Measurements from ENCODE around the gene GLT8D2.

The GLT8D2 gene, protein sequence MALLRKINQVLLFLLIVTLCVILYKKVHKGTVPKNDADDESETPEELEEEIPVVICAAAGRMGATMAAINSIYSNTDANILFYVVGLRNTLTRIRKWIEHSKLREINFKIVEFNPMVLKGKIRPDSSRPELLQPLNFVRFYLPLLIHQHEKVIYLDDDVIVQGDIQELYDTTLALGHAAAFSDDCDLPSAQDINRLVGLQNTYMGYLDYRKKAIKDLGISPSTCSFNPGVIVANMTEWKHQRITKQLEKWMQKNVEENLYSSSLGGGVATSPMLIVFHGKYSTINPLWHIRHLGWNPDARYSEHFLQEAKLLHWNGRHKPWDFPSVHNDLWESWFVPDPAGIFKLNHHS

DNA sequence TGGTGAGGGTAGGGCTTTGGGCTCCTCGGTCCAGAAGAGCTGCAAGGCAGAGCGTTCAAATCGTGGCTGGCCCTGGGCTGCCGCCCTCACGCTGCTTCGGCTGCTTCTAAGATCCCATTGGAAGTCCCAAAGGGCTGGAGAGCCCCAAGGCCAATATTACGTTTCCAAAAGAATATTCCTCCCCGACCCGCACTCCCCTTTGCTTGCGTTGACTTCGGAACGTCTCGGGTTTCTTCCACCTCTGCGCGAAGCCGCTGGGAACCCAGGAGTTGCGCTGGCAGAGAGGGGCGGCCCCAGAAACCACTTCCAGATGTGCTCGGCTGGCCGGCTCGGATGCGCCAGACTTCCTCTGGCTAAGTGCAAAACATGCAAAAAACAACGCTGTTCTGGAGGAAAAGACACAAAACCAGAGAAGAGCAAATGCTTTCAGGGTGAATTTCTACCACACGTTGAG is at the start of gene GLT8D2:
TSS of gene GLT8D2 (minus strand) at position 285 of the 454 bp plus-strand sequence. CDS start 30,539 bp downstream, outside the sequence.
- no peak for DNase-seq (ENCODE audit: low read depth in 2 of 2)

DNA sequence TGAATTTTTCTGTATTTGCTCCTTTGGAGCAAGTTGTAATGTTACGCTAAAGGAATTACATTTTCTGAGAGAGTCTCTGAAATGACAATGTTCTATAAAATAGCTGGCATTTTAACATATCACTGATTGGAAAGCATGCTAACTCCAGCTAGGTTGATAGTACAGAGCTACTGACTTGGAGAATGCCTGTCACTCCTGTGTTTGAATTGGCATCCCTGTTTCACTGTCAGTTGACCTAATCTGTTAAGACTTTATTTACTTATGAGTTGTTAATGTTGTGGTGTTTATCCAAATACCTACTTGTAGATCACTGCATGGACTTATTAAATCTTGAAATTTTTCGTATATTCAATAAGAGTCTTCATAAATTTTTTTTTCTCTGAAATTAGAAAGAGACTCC is 48.0 kb upstream of the GLT8D2 start:
- DNase-seq (ENCODE audit: low read depth in 2 of 2): no peak

DNA sequence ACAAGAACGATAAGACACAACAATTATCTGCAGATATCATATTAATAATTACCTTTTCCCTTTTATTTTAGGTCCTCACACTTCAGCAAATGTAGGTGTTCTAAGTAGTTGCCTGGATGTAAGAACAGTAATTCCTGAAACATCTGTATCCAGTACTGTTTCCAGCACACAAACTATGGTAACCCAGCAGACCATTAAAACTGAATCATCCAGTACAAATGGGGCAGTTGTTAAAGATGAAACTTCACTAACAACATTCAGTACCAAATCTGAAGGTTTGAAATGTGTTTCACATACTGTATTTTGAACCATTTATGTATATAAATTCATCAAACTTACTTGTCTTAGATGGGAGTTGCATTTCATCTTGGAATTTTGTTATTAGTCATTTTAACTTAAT is 45.3 kb upstream of the GLT8D2 start:
- DNase-seq (ENCODE audit: low read depth in 2 of 2): no peak

DNA sequence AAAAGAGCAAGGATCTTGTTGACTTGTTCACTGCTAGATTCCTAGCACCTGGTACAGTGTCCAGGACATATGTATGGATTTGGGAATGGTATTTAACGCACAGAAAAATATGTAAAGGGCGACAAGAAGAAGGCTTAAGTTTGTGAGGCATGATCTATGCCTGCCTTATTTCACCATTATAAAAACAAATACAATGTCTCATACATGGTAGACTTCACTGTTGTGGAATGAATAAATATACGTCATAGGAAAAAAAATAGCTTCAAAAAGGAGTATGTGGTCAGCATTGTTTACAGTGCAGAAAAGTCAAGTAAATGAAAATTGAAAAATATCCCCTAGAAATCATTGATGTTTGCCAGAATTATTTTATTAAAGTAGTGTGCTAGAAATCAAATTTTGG is 44.3 kb upstream of the GLT8D2 start:
- no peak for DNase-seq (ENCODE audit: low read depth in 2 of 2)

DNA sequence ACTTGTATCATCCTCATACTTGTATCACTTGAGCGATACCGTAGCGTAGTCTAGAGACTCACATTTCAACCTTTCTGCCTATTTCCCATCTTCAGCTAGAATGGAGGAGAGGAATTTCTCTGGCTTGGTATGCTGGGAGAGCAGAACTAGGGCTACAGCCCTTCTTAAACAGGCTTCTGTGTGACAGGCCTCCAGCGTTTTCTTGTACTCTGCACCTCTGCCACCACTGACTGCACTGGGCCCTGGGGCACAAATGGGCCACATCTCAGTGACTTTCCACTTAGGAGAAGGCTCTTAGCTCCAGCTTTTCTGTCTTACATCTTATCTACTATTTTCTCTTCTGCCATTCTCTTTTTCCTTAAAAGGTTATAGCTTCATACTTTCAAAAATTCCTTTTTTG is 41.1 kb upstream of the GLT8D2 start:
- DNase-seq (ENCODE audit: low read depth in 2 of 2): no peak

DNA sequence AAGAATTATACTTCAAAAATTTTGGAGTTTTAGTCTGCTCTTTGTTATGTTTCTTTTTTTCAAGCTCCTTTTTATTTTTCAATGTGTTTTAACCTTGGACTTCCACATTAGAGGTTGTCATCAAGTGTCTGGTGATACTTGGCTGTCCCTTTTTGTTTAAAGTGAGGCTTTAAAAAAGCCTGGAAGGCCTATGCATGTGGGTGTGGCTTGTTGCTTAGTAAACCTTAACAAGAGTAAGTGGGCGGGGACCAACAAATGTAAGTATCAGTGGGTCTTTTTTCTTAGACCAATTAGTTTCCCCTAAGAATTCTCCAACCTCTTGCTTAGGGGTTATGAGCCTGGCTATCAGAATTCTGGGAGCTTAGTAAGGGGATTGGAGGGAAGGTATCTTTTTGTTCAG is 40.7 kb upstream of the GLT8D2 start:
- no peak for DNase-seq (ENCODE audit: low read depth in 2 of 2)

DNA sequence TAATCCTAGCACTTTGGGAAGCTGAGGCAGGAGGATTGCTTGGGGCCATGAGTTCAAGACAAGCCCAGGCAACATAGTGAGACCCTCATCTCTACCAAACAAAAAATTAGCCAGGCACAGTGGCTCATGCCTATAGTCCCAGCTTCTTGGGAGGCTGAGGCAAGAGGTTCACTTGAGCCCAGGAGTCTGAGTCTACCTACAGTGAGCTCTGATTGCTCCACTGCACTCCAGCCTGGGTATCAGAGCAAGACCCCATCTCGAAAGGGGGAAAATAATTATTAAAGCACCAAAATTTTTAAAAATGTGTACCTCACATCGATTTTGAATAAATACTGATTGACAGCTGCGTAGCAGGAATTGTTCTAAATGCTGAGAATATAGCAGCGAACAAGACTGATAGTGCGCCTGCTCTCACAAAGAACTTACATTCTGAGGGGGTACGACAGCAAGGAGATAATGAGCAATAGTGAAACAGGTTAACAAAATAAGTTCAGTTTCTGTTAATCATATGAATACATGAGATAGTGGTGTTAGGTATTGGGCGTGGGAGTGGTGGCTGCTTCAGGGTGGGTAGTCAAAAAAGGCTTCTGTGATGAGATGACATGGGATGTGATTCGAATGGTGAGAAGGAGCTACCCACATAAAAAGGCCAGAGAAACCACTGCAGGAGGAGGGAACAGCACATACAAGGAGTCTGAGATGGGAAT is 33.9 kb upstream of the GLT8D2 start:
- no peak for DNase-seq (ENCODE audit: low read depth in 2 of 2)

DNA sequence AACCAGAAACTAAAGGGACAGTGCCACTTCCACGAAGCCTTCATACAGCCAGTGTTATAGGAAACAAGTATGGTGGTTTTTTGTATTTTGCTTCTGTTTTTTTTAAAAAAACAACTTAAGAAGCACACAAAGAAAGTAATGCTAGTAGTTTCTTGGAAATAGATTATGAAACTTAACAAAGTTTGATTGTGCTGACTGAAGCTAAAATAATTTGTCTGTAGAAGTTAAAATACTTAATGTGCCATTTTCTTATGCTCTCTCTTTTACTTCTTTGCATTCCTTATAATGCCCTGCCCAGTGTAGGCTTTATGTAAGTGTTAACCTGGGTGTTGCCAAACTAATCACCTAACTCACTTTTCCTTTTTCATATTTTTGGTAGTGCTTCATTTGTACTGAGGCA is 30.8 kb upstream of the GLT8D2 start:
- DNase-seq (ENCODE audit: low read depth in 2 of 2): no peak

DNA sequence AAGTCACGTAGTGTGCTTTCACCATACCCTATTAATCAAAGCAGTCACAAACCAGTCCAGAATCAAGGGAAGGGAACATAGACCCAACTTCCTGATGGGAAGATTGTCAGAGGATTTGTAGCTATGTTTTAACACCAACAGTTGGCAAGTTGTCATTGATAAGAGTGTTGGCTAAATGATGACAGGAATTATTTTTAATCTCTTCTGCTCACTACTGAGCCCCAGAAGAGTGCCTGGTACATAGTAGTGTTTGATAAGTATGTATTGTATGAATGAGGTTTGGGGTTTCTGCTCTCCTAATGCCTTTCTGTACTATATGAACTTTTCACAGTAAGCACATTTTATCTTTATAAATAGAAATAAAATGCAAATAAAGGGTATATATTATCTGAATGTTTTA is 29.0 kb upstream of the GLT8D2 start:
- DNase-seq (ENCODE audit: low read depth in 2 of 2): no peak

DNA sequence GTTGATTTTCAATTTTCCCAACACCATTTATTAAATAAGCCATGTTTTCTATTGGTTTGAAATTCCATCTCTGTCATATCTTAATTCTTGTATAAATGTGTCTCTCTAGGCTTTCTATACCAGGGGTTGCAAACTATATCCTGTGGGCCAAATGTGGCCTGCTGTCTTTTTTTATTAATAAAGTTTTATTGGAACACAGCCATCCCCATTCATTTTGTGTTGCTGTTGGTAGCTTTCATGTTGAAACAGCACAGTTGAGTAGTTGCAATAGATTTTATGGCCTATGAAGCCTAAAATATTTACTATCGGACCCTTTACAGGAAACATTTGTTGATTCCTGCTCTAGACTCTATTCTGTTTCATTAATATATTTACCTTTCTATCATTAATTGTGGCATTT is 23.7 kb upstream of the GLT8D2 start:
- no peak for DNase-seq (ENCODE audit: low read depth in 2 of 2)

DNA sequence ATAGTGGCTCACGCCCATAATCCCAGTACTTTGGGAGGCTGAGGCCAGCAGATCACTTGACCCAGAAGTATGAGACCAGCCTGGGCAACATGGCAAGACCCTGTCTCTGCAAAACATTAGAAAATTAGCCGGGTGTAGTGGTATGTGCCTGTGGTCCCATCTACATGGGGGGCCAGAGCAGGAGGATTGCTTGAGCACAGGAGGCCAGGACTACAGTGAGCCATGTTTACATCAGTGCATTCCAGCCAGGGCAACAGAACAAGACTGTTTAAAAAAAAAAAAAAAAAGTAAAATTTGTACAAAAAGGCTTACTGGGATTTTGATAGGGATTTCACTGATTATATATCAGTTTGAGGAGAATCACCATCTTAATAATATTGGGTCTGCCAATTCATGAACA is 22.1 kb upstream of the GLT8D2 start:
- DNase-seq (ENCODE audit: low read depth in 2 of 2): no peak

DNA sequence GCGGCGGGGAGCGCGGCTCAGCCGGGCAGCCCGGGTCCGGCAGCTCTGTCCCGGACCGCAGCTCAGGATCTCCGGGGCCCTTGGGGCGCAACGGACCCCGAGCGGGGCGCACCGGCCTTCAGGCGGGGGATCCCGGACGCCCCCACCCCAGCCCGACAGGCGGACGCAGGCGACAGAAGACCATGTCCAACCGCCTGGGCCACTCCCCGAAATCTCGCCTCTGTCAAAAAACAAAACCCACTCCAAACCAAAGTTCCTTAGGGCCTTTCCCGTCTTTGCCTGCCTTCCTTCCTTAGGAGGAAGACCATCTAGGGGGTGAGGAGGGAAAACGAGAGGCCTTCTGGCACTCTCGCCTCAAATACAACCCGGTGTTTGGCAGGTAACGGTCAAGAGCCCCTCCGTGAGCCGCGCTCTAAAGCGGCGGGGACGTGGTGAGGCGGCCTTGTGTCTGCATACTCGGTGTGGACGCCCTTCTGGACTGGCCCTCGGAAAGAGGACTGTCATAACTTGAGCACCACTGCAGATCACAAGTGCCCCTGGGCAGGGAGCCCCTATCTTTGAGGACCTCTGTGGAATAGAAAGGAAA is 14.9 kb upstream of the GLT8D2 start:
- DNase-seq (ENCODE audit: low read depth in 2 of 2): no peak

DNA sequence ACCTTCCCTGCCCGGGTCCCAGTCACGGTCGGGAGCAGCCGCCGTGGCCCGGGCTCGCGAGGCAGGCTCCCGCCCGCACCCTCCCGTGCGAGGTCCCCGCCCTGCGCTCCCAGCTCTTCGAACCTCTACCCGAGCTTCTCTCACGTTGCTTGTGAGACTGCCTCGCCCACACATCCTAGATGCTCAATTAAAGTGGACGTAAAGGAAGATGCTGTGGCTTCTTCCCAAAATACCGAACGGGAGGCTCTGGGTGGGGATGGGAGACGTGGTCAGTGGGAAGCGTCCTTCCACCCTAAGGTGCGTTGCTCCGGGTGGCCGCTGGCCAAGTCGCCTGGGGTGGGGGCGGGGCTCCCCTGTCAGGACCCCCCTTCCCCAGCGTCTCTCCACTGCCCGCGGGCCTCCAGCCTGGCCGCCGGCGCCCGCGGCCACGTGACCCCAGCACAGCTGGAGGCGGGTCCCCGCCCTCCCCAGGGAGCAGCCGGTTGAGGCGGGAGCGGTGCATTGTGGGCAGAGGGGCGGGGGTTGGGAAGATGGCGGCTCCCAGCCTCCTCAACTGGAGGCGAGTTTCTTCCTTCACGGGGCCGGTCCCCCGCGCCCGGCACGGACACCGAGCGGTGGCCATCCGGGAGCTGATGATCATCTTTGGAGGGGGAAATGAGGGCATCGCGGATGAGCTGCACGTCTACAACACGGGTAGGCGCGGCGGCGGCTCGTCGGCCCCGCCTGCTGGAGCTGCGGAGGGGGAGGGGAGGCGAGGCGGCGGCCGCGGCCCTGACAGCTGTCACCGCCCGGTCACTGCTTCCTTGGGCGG is 14.2 kb upstream of the GLT8D2 start, which contains the start of gene HCFC2:
TSS of gene HCFC2 (plus strand) at position 501 of the 811 bp plus-strand sequence. CDS start at position 531, 30 bp downstream.
- DNase-seq (ENCODE audit: low read depth in 2 of 2): peak; percentile 84 to 85

DNA sequence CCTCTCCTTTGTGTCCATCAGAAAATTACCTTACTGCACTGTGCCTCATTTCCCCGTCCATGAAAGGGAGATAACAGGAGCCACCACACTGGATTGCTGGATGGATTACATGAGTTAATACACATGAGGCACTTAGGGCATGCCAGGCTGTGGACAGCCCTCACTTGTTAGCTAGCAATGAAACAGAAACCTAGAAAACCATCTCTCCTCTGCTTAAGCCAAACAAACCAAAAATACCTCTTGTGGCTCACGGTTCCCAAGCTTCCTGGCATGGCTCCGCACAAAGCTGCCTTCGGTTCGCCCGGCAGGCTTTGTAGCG is 13.7 kb upstream of the GLT8D2 start:
- DNase-seq (ENCODE audit: low read depth in 2 of 2): no peak

DNA sequence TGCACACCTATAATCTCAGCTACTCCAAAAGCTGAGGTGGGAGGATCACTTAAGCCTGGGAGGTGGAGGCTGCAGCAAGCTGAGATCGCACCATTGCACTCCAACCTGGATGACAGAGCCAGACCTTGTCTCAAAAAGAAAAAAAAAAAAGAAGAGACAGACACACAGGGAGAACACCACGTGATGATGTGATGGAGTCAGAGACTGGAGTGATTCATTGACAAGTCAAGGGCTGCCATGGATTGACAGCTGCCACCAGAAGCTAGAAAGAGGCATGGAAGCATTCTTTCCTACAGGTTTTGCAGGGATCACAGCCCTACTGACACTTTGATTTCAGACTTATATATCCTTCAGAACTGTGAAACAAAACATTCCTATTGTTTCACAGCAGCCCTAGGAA is 10.8 kb upstream of the GLT8D2 start:
- no peak for DNase-seq (ENCODE audit: low read depth in 2 of 2)

DNA sequence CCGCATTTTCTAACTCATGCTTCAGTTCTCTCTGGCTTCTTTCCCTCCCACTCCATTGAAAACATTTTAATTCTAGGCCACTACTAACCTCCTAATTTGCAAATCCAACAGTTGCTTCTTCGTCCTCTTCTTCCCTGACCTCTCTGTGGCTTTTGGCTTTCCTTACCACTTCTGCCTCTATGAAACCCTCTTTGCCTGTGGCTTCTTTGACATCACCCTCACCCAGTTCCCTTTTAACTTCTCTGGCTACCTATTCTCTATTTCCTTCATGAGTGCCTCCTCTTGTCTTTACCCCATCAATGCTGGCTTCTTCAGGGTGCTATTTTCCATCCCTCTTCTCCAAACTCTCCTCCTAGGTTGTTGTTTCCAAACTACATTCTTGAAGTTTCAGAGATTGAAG is 10.0 kb upstream of the GLT8D2 start:
- no peak for DNase-seq (ENCODE audit: low read depth in 2 of 2)

DNA sequence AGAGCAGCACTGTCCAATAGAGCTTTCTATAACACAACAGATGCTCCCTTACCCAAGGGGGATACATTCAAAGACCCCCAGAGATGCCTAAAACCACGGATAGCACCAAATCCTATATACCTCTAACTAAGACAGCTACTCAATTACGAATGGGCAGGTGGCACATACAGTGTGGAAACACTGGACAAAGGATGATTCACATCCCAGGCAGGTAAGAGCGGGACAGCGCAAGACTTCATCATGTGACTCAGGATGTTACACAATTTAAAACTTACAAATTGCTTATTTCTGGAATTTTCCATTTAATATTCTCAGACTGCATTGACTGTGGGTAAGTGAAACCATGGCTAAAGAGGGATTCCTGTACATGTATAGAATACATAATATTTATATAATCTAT is 8.8 kb upstream of the GLT8D2 start:
- no peak for DNase-seq (ENCODE audit: low read depth in 2 of 2)

DNA sequence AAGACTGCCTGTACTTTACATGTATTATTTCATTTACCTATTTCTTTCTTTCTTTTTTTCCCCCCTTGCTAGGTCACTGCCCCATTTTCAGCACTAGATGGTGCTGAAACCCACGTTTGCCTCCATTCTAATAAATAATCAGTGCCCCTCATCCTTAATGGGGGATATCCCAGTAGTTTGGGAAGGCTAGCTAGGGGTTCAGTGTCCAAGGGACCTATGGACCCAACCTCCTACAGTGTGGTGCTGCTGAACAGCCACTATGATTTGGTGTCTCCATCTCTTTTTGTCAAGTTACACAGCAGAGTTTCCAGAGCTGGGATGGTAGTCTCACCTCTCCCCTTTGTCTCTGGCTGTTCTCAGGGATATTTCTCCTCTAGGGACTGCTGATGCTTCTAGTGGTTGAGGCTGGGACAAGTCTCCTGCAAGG is 7.8 kb upstream of the GLT8D2 start:
- DNase-seq (ENCODE audit: low read depth in 2 of 2): no peak

DNA sequence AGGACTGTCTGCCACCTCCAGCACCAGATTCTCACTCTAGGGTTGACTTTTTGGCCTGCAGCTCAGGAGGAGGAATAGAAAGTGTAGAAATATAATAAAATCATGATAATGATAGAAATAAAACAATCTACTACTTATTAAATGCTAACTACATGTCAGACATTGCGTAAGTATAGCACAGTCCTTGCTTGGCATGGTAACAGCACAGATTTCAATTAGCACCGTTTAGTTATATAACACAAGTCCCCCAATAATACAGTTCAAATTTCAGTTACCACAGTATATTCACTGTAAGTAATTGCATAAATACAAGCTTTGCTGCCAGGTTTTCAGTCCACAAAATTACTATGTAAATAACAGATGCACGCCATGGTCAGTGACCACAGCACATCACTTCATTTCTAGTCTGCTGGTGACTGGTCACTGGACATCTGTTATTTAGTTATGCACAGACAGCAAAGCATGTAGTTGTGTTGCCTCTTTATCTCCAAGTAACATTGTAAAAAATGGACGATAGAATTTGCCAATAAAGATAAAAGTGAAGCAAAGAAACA is 6.5 kb upstream of the GLT8D2 start:
- DNase-seq (ENCODE audit: low read depth in 2 of 2): no peak

DNA sequence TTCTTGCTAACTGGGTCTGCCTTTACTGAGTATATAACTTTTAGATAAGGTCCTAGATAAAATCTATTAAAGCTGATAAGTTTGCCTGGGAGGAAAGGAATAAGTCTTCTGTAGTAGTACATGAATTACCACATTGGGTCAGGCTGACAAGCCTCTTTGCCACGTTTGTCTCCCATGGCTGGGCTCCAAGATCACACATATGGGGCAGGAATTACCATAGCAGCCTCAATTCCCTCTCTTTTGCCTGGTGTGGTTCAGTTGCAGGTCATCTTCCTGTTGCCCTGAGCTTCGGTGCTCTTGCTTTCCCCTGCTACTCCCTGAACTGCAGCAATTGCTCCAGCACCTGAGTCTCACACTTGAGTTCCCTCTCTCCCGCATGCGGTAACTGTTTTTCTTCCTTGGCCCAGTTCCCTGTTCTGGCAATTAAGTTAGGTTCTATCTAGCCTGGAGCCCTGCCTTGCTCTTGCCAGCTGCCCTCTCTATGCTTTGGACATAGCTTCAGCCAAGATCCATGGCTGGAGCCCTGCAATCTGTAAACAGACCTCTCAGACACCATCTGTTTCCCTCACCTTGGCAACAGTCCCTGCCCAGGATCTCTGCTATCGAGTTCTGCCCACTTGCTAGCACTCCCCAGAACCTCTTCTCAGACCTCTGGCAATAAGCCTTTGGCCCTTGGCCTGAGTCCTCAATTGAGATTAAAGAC is 5.8 kb upstream of the GLT8D2 start:
- DNase-seq (ENCODE audit: low read depth in 2 of 2): no peak

DNA sequence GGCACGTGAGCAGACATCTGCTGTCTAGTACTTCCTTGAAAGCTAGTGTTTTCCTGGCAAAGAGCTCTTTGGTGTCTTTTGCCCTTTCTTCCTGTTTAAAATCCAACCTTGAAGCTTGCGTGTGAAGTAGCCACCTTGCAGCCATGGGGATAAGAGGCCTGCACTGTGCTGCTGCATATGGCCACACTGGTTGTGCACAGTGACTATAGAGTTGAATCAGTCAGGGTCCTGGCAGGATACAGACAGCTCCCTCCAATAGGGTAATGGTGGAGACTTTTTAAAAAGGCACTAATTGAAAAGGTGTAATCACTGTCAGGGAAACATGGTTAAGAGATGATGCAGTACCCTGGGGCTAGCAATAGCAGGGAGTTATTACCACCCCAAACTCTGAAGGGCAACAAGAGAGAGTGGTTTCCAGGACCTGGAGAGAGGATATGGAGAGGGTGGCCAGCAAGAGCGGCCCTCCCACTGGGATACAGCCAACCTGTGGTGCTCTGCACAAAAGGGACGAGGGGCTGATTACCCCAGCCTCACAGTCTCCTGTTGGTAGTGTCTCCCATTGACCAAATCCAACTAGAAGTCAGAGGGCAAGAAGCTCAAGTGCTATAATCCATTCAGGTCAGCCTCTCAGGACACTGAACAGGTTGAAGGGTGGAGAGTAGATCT is 4.8 kb upstream of the GLT8D2 start:
- DNase-seq (ENCODE audit: low read depth in 2 of 2): no peak
